HepG2 (cell line): ENCODE results near the gene SLC4A7.

Experiments
- FOXJ3 ChIP-seq: sonication (generic); formaldehyde crosslinking; IDR thresholded peaks from 2 replicates; pipeline ENCODE4 v1.4.0; 2020; ENCODE audit warnings: missing genetic modification reagents, mild to moderate bottlenecking, borderline replicate concordance
- NPAS2 ChIP-seq: sonication (generic); formaldehyde crosslinking; IDR thresholded peaks from 2 replicates; pipeline ENCODE4 v1.8.0; 2022; ENCODE audit warnings: mild to moderate bottlenecking, missing genetic modification reagents, borderline replicate concordance
- RFX3 ChIP-seq: IDR thresholded peaks from 2 replicates; pipeline ENCODE4 v1.6.1; 2016; ENCODE audit warnings: missing biosample characterization, missing genetic modification reagents
- RNF2 ChIP-seq: fragments of 450-650 bp; conservative IDR thresholded peaks from 2 replicates; pipeline ENCODE4 v1.6.1; 2016; ENCODE audit warnings: low read depth
- TCF12 ChIP-seq, 2 experiments: fragments of 450-650 bp in 1 of 2; sonication (generic) in 1 of 2; formaldehyde crosslinking in 1 of 2; IDR thresholded peaks; 2 replicates each; pipeline versions ENCODE4 v1.6.1 to v1.8.0; 2017 to 2022; ENCODE audit warnings: antibody characterized with exemption in 1 of 2, mild to moderate bottlenecking in 1 of 2, missing genetic modification reagents in 1 of 2, moderate library complexity in 1 of 2
- TF ChIP-seq, protein P1 (sequence below), 2 experiments: IDR thresholded peaks; 2 replicates each; pipeline ENCODE4 v1.6.1; 2011 to 2012; ENCODE audit warnings: low read length in 2 of 2, borderline replicate concordance in 1 of 2, low read depth in 1 of 2, mild to moderate bottlenecking in 1 of 2, moderate library complexity in 1 of 2
- TF ChIP-seq, protein P2 (sequence below): sonication (generic); formaldehyde crosslinking; IDR thresholded peaks from 2 replicates; pipeline ENCODE4 v1.9.0; 2022; ENCODE audit warnings: missing genetic modification reagents, mild to moderate bottlenecking, borderline replicate concordance
- TF ChIP-seq, protein P3 (sequence below): sonication (generic); formaldehyde crosslinking; IDR thresholded peaks from 2 replicates; pipeline ENCODE4 v1.5.0; 2020; ENCODE audit warnings: mild to moderate bottlenecking, missing genetic modification reagents, moderate library complexity

DNA sequence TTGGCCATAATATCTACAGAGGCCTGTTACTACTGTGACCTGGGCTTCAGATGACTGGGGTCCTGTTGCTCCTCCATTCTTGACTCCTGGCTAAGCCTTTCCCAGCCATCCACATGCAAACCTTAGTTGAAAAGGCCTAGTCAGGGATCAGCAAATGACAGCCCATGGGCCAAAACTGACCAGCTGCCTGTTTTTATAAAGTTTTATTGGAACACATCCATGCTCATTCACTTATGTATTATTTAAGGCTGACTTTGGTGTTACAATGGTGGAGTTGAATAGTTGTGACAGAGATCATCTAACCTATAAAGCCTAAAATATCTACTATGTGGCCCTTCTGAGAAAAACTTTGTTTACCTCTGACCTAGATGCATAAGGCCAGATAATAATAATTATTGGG, 16.8 kb upstream of the SLC4A7 start:
- no peak for TF ChIP-seq TCF12 (IDR thresholded peaks at IDR 0.05)
- TF ChIP-seq TCF12 (CRISPR knock-in tag; IDR thresholded peaks at IDR 0.05) = no peak
- no peak for TF ChIP-seq FOXJ3
- TF ChIP-seq, protein P1, sequence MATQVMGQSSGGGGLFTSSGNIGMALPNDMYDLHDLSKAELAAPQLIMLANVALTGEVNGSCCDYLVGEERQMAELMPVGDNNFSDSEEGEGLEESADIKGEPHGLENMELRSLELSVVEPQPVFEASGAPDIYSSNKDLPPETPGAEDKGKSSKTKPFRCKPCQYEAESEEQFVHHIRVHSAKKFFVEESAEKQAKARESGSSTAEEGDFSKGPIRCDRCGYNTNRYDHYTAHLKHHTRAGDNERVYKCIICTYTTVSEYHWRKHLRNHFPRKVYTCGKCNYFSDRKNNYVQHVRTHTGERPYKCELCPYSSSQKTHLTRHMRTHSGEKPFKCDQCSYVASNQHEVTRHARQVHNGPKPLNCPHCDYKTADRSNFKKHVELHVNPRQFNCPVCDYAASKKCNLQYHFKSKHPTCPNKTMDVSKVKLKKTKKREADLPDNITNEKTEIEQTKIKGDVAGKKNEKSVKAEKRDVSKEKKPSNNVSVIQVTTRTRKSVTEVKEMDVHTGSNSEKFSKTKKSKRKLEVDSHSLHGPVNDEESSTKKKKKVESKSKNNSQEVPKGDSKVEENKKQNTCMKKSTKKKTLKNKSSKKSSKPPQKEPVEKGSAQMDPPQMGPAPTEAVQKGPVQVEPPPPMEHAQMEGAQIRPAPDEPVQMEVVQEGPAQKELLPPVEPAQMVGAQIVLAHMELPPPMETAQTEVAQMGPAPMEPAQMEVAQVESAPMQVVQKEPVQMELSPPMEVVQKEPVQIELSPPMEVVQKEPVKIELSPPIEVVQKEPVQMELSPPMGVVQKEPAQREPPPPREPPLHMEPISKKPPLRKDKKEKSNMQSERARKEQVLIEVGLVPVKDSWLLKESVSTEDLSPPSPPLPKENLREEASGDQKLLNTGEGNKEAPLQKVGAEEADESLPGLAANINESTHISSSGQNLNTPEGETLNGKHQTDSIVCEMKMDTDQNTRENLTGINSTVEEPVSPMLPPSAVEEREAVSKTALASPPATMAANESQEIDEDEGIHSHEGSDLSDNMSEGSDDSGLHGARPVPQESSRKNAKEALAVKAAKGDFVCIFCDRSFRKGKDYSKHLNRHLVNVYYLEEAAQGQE (IDR thresholded peaks at IDR 0.05; ENCODE audit: borderline replicate concordance in 1 of 2, low read depth in 1 of 2, low read length in 2 of 2) = no peak
- TF ChIP-seq, protein P2, sequence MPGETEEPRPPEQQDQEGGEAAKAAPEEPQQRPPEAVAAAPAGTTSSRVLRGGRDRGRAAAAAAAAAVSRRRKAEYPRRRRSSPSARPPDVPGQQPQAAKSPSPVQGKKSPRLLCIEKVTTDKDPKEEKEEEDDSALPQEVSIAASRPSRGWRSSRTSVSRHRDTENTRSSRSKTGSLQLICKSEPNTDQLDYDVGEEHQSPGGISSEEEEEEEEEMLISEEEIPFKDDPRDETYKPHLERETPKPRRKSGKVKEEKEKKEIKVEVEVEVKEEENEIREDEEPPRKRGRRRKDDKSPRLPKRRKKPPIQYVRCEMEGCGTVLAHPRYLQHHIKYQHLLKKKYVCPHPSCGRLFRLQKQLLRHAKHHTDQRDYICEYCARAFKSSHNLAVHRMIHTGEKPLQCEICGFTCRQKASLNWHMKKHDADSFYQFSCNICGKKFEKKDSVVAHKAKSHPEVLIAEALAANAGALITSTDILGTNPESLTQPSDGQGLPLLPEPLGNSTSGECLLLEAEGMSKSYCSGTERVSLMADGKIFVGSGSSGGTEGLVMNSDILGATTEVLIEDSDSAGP (CRISPR knock-in tag) = no peak
- no peak for TF ChIP-seq NPAS2 (CRISPR knock-in tag)
- no peak for TF ChIP-seq RNF2
- no peak for TF ChIP-seq RFX3 (CRISPR knock-in tag)
- TF ChIP-seq, protein P3, sequence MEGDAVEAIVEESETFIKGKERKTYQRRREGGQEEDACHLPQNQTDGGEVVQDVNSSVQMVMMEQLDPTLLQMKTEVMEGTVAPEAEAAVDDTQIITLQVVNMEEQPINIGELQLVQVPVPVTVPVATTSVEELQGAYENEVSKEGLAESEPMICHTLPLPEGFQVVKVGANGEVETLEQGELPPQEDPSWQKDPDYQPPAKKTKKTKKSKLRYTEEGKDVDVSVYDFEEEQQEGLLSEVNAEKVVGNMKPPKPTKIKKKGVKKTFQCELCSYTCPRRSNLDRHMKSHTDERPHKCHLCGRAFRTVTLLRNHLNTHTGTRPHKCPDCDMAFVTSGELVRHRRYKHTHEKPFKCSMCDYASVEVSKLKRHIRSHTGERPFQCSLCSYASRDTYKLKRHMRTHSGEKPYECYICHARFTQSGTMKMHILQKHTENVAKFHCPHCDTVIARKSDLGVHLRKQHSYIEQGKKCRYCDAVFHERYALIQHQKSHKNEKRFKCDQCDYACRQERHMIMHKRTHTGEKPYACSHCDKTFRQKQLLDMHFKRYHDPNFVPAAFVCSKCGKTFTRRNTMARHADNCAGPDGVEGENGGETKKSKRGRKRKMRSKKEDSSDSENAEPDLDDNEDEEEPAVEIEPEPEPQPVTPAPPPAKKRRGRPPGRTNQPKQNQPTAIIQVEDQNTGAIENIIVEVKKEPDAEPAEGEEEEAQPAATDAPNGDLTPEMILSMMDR (CRISPR knock-in tag) = no peak
